Activated naive CD4-positive, alpha-beta T cell treated with anti-CD3 and anti-CD28 coated beads for 36 hours (primary cell): ENCODE data around the gene SLC22A13. TPM values are rescaled to one million over a fixed set of nuclear protein-coding genes. Genes with fewer than 3 reads are reported as not detected.

Experiments
- CTCF ChIA-PET: fragments of 350-600 bp; sonication (Branson Sonifier 250); formaldehyde crosslinking; loops from one replicate; lab custom pipeline; 2021; ENCODE audit warnings: antibody characterized with exemption; lab: Charles Lee
- DNase-seq: peaks from one replicate; pipeline ENCODE4 v3.0.0-alpha.2; 2020
- H3K27ac Mint-ChIP-seq: one replicate; pipeline ENCODE4 v1.8.0; 2021; ENCODE audit warnings: mild to moderate bottlenecking, mixed read lengths
- H3K27me3 Mint-ChIP-seq: one replicate; pipeline ENCODE4 v1.8.0; 2021; ENCODE audit warnings: low read depth, mixed read lengths
- H3K36me3 Mint-ChIP-seq: one replicate; pipeline ENCODE4 v1.8.0; 2021; ENCODE audit warnings: low read depth, mixed read lengths
- H3K4me1 Mint-ChIP-seq: one replicate; pipeline ENCODE4 v1.8.0; 2021; ENCODE audit warnings: low read depth, mixed read lengths
- H3K4me3 Mint-ChIP-seq: one replicate; pipeline ENCODE4 v1.8.0; 2021; ENCODE audit warnings: mild to moderate bottlenecking, moderate library complexity, mixed read lengths
- H3K9me3 Mint-ChIP-seq: one replicate; pipeline ENCODE4 v1.8.0; 2021; ENCODE audit warnings: mixed read lengths
- intact Hi-C: fragments of 100-400 bp; cut with micrococcal nuclease; formaldehyde crosslinking; loops from one replicate; pipeline ENCODE4 v1.15.1; 2023
- total RNA-seq, 2 experiments: library from RNA; stranded (reverse); gene quantifications; one replicate each; pipeline ENCODE4 v1.2.3, GENCODE V29; 2021

SLC22A13 gene, protein sequence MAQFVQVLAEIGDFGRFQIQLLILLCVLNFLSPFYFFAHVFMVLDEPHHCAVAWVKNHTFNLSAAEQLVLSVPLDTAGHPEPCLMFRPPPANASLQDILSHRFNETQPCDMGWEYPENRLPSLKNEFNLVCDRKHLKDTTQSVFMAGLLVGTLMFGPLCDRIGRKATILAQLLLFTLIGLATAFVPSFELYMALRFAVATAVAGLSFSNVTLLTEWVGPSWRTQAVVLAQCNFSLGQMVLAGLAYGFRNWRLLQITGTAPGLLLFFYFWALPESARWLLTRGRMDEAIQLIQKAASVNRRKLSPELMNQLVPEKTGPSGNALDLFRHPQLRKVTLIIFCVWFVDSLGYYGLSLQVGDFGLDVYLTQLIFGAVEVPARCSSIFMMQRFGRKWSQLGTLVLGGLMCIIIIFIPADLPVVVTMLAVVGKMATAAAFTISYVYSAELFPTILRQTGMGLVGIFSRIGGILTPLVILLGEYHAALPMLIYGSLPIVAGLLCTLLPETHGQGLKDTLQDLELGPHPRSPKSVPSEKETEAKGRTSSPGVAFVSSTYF
- total RNA-seq: not detected

DNA sequence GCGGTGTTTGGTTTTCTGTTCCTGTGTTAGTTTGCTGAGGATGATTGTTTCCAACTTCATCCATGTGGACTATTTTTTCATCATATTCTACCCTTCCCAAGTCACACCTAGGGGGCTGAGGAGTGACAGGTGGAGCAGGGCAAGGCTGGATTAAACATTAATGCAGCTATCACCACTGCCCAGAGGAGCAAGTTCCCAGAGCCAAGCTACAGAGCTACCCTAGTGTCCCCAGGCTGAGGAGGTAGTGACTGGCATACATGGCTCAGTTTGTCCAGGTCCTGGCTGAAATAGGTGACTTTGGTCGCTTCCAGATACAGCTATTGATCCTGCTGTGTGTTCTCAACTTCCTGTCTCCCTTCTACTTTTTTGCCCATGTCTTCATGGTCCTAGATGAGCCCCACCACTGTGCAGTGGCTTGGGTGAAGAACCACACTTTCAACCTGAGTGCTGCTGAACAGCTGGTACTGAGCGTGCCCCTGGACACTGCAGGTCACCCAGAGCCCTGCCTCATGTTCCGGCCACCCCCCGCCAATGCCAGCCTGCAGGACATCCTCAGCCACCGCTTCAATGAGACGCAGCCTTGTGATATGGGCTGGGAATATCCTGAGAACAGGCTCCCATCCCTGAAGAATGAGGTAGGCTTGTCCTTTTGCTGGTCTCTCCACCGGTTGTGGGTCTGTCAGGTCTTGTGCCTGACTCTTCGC is at the start of gene SLC22A13:
Gene SLC22A13, plus strand, starts transcription at position 209 of the 704 bp plus-strand sequence. Its CDS starts 49 bp downstream, at position 258.
- no peak for DNase-seq
- Mint-ChIP-seq H3K4me1 (peaks cover 8% of the 10 kb centered on the region), H3K36me3 (peaks cover under 1% of the 10 kb centered on the region), H3K4me3 (no peak within 1 kb of the TSS), H3K9me3 (no peaks in the 10 kb centered on the region), H3K27ac (no peak within 1 kb of the TSS), H3K27me3 (no peaks in the 10 kb centered on the region)
- CTCF ChIA-PET: no interaction called here
- intact Hi-C loops: no loop called here

- no peak for DNase-seq
- Mint-ChIP-seq H3K27ac (no peak overlapping the region), H3K27me3 (no peaks in the 10 kb centered on the region), H3K36me3 (peaks cover 30% of the 10 kb centered on the region), H3K4me1 (peaks cover 14% of the 10 kb centered on the region), H3K9me3 (no peaks in the 10 kb centered on the region), H3K4me3 (no peak overlapping the region)
- intact Hi-C loops: no loop called here
- CTCF ChIA-PET: no interaction called here
Measured at GRCh38 chr3:38219609-38220197, 45.9 kb upstream of the SLC22A13 start.

GRCh38 chr3:38221005-38221404 is 44.6 kb upstream of the SLC22A13 start:
- no peaks in the 10 kb centered on the region for H3K9me3 Mint-ChIP-seq
- no peak overlapping the region for H3K27ac Mint-ChIP-seq
- peaks cover 17% of the 10 kb centered on the region for H3K4me1 Mint-ChIP-seq
- DNase-seq: no peak
- no peak overlapping the region for H3K4me3 Mint-ChIP-seq
- intact Hi-C loops: no loop called here
- CTCF ChIA-PET: interaction anchor here (1.0 kb wide), 1 partner anchor 10 kb away, joined by 3 read pairs; no protein-coding TSS in a partner anchor
- no peaks in the 10 kb centered on the region for H3K27me3 Mint-ChIP-seq
- H3K36me3 Mint-ChIP-seq: peaks cover 36% of the 10 kb centered on the region

- CTCF ChIA-PET: no interaction called here
- H3K4me3 Mint-ChIP-seq: no peak overlapping the region
- no peak overlapping the region for H3K27ac Mint-ChIP-seq
- H3K4me1 Mint-ChIP-seq: peaks cover 21% of the 10 kb centered on the region
- no peaks in the 10 kb centered on the region for H3K27me3 Mint-ChIP-seq
- no peaks in the 10 kb centered on the region for H3K9me3 Mint-ChIP-seq
- peaks cover 32% of the 10 kb centered on the region for H3K36me3 Mint-ChIP-seq
- intact Hi-C loops: no loop called here
- no peak for DNase-seq
Measured at GRCh38 chr3:38222032-38222634, 43.5 kb upstream of the SLC22A13 start.

DNA sequence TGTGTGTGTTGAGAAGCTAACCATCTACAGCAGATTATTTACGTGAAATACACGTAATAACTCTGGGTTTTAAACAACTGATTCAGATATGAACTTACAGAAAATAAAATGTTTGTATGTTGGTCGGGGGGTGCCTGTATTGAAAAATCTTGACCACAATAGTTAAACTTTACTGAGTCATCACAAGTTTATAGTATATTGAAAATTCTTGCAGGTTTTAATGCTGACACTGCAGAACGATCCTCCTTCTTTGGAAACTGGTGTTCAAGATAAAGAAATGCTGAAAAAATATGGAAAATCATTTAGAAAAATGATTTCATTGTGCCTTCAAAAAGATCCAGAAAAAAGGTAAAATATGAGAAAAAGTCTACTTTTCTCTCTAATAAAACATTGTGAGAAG is 41.3 kb upstream of the SLC22A13 start:
- no peak overlapping the region for H3K4me3 Mint-ChIP-seq
- H3K9me3 Mint-ChIP-seq: no peaks in the 10 kb centered on the region
- H3K4me1 Mint-ChIP-seq: peaks cover 26% of the 10 kb centered on the region
- CTCF ChIA-PET: interaction anchor here (0.9 kb wide), 1 partner anchor 106 kb away, joined by 4 read pairs; no protein-coding TSS in a partner anchor
- H3K27ac Mint-ChIP-seq: no peak overlapping the region
- intact Hi-C loops: no loop called here
- H3K36me3 Mint-ChIP-seq: peaks cover 32% of the 10 kb centered on the region
- DNase-seq: no peak
- H3K27me3 Mint-ChIP-seq: no peaks in the 10 kb centered on the region

DNA sequence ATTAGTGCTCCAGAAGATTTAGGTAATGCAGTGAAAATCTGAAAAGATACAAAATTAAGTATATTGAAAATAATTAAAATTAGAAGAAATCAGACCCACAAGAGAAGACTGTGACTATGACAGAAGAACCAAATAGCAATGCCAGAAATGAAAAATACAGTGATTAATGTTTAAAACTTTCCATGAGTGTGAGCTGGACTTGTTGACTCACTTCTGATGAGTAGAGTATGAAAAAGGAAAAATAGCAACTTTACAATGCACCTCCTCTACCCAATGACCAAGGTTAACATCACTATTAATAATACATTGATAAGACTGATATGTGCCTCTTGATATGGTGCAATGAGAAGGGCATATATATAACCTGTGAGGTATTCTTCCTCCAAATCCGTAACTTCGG is 39.3 kb upstream of the SLC22A13 start:
- H3K36me3 Mint-ChIP-seq: peaks cover 38% of the 10 kb centered on the region
- no peak overlapping the region for H3K4me3 Mint-ChIP-seq
- CTCF ChIA-PET: interaction anchor here (0.8 kb wide), 1 partner anchor 24 kb away, joined by 4 read pairs; no protein-coding TSS in a partner anchor
- no peak overlapping the region for H3K27ac Mint-ChIP-seq
- H3K27me3 Mint-ChIP-seq: no peaks in the 10 kb centered on the region
- H3K9me3 Mint-ChIP-seq: no peaks in the 10 kb centered on the region
- H3K4me1 Mint-ChIP-seq: peaks cover 16% of the 10 kb centered on the region
- no peak for DNase-seq
- intact Hi-C loops: no loop called here

DNA sequence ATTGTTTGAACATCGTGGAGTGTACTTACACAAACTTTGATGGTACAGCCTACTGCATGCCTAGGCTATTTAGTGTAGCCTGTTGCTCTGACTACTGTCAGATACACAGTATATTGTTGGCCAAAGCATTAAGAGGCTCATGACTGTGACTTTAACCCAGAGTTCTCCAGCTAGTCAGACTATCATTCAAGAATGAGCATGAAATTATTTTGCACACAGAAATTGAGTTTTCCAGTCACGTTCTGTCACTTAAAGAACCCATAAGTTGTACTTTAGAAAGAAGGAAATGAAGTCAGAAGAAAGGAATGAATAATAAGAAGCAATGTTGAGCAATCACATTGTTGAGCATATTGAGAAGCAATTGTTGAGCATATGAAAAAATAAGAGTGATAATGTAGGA is 37.6 kb upstream of the SLC22A13 start:
- intact Hi-C loops: no loop called here
- DNase-seq: no peak
- Mint-ChIP-seq H3K4me1 (peaks cover 16% of the 10 kb centered on the region), H3K4me3 (no peak overlapping the region), H3K27ac (no peak overlapping the region), H3K36me3 (peaks cover 38% of the 10 kb centered on the region), H3K9me3 (no peaks in the 10 kb centered on the region), H3K27me3 (no peaks in the 10 kb centered on the region)
- CTCF ChIA-PET: no interaction called here

GRCh38 chr3:38229036-38229435 is 36.6 kb upstream of the SLC22A13 start:
- H3K4me1 Mint-ChIP-seq: peaks cover 16% of the 10 kb centered on the region
- H3K9me3 Mint-ChIP-seq: no peaks in the 10 kb centered on the region
- no peak overlapping the region for H3K27ac Mint-ChIP-seq
- intact Hi-C loops: no loop called here
- H3K4me3 Mint-ChIP-seq: no peak overlapping the region
- H3K36me3 Mint-ChIP-seq: peaks cover 40% of the 10 kb centered on the region
- DNase-seq: no peak
- CTCF ChIA-PET: no interaction called here
- no peaks in the 10 kb centered on the region for H3K27me3 Mint-ChIP-seq

DNA sequence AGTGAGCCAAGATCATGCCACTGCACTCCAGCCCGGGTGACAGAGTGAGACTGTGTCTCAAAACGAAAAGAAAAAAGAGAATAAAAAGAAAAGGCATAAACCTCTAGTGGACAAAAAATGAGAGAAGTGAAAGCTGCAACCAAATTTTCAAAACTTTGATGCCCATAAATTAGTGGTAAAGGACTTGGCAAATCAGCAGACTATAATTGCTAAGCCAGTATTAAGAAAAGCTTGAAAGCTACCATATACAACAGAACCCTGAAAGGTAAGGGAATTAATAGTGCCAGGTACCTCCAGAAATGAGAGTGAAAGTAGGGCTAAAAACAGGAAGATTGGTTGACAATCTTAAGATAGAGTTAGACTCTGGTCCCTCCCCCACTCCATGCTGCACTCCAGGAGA is 32.9 kb upstream of the SLC22A13 start:
- H3K27ac Mint-ChIP-seq: no peak overlapping the region
- peaks cover 5% of the 10 kb centered on the region for H3K9me3 Mint-ChIP-seq
- CTCF ChIA-PET: no interaction called here
- H3K27me3 Mint-ChIP-seq: no peaks in the 10 kb centered on the region
- H3K36me3 Mint-ChIP-seq: peaks cover 58% of the 10 kb centered on the region
- H3K4me1 Mint-ChIP-seq: peaks cover 7% of the 10 kb centered on the region
- no peak for DNase-seq
- no peak overlapping the region for H3K4me3 Mint-ChIP-seq
- intact Hi-C loops: no loop called here

DNA sequence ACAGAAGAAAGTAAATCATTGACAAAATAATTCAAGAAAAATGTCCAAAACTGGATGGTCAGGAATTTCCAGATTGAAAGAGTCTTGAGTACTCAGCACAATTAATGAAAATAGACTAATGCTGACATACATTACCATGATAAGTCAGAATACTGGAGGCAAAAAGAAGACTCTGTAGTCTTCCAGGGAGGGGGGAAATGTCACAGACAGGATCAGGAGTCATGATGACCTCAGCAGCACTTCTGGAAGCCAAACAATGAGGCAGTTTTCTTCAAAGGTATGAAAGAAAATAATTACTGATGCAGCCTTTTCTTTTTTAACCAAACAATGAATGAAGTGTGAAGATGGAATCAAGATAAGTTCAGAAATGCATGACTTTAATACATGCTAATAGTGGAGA is 30.1 kb upstream of the SLC22A13 start:
- Mint-ChIP-seq H3K4me1 (no peaks in the 10 kb centered on the region), H3K27ac (no peak overlapping the region), H3K4me3 (no peak overlapping the region), H3K36me3 (peaks cover 71% of the 10 kb centered on the region), H3K9me3 (peaks cover 11% of the 10 kb centered on the region), H3K27me3 (no peaks in the 10 kb centered on the region)
- intact Hi-C loops: no loop called here
- CTCF ChIA-PET: no interaction called here
- no peak for DNase-seq

DNA sequence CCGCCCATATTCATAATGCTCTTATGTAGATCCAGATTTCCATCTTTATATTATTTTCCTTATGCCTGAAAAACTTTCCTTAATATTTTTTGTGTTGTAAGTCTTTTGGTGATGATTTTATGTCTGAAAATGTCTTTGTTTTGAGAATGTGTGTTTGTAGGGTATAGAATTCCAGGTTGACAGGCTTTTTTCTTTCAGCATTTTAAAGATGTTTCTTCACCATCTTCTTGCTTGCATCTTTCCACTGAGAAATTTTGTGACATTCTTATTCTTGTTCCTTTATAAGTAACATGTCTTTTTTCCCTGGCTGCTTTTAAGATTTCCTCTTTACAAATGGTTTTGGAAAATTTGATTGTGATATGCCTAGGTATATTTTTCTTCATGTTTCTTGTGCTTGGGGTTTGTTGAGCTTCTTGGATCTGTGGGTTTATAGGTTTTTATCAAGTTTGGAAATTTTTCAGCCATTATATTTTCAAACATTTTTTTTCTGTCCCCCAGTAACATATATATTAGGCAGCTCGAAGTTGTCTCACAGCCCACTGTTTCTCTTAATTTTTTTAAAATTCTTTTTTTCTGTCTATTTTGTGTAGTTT is 27.1 kb upstream of the SLC22A13 start:
- no peaks in the 10 kb centered on the region for H3K4me1 Mint-ChIP-seq
- H3K36me3 Mint-ChIP-seq: peaks cover 67% of the 10 kb centered on the region
- H3K27ac Mint-ChIP-seq: no peak overlapping the region
- DNase-seq: no peak
- CTCF ChIA-PET: interaction anchor here (0.7 to 1.1 kb wide), 2 partner anchors 99 to 283 kb away, joined by 3 to 4 read pairs; no protein-coding TSS in a partner anchor
- intact Hi-C loops: no loop called here
- H3K4me3 Mint-ChIP-seq: no peak overlapping the region
- no peaks in the 10 kb centered on the region for H3K27me3 Mint-ChIP-seq
- peaks cover 11% of the 10 kb centered on the region for H3K9me3 Mint-ChIP-seq
